Stimulated activated CD4-positive, alpha-beta T cell treated with anti-CD3 and anti-CD28 coated beads, Interleukin-4, amount 100 ng/mL, for 24 hours (primary cell): ENCODE measurements around the gene SHLD1.

Source experiments
- DNase-seq: peaks from one replicate; pipeline ENCODE4 v3.0.0-alpha.2; 2020

The SHLD1 gene

GRCh38 chr20:5862703-5863039, 112.5 kb downstream of the SHLD1 start:
- no peak for DNase-seq

DNA sequence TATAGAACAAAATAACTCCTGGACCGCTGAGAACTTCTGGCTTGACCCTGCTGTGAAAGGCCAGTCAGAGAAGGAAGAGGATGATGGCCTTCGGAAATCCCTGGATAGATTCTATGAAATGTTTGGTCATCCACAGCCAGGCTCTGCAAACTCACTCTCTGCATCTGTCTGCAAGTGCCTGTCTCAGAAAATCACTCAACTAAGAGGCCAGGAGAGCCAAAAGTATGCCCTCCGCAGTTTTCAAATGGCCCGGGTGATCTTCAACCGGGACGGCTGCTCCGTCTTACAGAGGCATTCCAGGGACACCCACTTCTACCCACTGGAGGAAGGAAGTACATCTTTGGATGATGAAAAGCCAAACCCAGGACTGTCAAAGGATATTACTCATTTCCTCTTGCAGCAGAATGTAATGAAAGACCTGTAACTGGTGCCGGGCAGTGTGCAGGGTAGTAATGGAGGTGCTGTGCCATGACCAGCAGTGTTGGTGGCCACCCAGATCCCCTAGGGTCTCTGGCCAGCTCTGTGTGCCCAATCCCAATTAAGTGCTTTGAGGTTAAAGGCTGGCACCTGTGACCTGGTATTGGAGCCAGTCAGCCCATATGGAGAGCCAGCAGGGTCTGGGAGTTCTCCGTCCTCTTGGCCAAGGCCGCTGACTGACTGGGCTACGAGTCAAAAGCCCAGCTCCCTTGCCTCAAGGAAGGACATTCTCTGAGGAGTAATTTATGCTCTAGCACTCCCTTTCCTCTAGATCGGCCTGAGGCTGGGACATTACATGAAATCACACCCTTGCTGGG, 113.0 kb downstream of the SHLD1 start:
- DNase-seq, result no peak

DNA sequence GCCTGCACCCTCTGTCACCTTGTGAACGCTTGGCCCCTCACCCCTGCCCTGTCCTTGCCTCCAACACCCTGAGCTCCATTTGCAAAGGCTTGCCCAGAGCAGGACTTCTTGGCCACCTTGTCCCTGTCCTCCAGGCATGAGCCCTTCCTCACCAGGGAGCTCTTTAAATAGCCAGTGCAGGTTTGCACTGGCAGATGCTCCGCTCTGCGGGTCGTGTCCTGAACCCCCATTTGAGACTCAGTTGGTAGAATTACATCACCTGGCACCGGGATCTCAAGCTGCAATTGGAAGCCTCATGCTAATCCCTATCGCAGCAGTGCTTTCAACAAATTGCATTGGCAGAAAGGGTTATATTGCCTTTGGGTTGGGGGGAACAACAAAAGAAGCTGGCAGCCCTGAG, 114.2 kb downstream of the SHLD1 start:
- no peak for DNase-seq

GRCh38 chr20:5864873-5865587, 114.8 kb downstream of the SHLD1 start:
- no peak for DNase-seq

- no peak for DNase-seq
These were observed 115.4 kb downstream of the SHLD1 start for GRCh38 chr20:5865604-5866003.

DNA sequence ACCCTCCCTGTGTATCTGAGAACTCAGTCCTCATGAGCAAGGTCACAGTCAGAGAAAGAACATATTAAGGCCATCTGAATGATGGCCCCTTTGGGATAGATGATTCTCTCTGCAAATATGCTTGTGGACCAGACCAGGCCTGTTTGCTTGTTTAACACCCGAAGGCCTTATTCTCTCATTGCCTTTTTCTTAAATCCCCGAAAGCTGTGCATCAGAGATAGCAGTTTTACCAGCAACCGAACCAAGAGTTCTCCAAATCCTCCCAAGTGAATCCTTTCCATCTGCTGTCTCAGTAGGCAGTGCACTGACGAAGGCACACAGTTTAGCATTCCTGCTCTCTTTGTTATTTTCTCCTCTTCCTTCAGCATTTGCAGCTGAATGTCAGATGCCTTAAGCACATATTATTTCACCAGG, 120.4 kb downstream of the SHLD1 start:
- DNase-seq, result no peak

GRCh38 chr20:5871459-5872410, 121.5 kb downstream of the SHLD1 start:
- DNase-seq, result no peak

DNA sequence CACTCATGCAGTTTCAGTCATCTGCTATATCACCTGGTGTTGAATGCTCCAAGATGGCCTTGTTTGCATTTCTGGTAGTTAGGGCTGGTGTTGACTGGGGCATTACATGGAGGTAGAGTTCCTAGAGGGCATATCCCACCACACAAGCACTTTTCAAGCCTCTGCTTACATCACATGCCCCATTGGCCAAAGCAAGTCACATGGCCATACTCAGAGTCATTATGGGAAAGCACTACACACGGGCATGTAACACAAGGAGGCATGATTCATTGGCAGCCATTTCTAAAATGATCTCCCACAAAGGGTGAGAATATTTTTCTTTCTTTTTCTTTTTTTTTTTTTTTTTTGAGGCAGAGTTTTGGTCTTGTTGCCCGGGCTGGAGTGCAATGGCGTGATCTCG, 126.9 kb downstream of the SHLD1 start:
- DNase-seq, result no peak

DNA sequence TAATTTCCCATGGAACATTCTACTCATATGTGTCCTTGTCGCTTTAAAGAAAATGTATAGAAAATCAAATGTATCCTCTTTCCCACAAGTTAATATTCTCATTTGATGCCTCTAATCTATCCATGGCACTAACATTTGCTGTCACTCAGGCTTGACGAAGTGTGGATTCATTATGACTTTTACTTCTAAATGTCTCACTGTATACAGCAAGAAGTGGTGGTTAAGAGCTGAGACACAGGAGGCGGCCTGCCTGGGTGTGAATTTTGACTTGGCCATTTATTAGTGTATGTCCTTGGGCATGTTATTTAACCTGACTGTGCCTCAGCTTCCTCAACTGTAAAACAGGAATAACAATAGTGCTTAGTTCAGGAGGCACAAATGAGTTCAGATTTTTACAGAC, 130.1 kb downstream of the SHLD1 start:
- DNase-seq, result no peak

- DNase-seq, result no peak
These were observed 131.5 kb downstream of the SHLD1 start for GRCh38 chr20:5881703-5882102.

DNA sequence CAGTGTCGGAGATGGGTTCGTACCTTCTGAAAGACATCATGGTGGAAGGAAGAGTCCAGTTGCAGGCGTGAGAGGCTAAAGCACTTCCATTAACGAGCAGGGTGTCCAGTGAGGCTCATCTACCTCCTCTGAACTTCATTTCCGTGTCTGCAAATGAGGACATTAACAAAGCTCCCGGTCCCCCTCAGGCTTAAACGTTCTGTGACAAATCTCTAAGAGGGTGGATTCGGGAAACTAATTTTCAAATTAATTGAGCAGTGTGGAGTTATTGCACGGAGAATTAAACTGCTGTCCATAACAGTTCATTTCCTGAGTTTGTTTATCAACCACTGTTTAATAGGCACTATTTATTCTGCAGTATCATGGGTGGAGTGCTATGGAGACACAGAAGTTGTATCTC, 132.0 kb downstream of the SHLD1 start:
- DNase-seq, result no peak

DNA sequence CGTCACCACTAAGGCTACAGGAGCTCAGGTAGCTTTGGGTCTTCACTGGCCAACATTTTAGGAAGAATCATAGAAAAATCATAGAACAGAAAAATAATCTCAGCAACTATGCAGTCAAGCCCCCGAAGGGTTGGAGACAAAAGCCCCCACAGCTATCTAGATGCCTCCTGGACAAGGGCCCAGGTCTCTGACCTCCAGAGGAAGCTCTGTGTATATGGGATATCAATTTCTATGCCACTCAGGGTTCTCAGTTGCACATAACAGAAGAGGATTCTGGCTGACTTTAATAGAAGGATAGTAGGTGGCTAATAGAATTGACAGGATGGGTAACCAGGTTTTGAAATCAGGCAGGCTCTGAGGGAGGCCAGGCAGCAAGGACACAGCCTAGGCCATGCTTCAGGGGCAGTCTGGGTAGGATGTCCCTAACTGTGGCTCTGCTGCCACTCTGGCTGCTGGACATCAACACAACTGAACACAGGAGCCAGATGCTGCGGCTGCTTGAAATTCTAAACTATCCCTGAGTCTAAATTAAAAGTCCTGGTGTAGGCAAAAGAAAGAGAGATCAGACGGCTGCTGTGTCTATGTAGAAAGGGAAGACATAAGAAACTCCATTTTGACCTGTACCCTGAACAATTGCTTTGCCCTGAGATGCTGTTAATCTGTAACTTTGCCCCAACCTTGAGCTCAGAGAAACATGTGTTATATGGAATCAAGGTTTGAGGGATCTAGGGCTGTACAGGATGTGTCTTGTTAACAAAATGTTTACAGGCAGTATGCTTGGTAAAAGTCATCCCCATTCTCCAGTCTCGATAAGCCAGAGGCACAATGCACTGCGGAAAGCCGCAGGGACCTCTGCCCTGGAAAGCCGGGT, 134.5 kb downstream of the SHLD1 start:
- DNase-seq, result no peak

GRCh38 chr20:5885866-5886265, 135.7 kb downstream of the SHLD1 start:
- DNase-seq, result no peak

- DNase-seq, result no peak
These were observed 136.6 kb downstream of the SHLD1 start for GRCh38 chr20:5886788-5887187.

DNA sequence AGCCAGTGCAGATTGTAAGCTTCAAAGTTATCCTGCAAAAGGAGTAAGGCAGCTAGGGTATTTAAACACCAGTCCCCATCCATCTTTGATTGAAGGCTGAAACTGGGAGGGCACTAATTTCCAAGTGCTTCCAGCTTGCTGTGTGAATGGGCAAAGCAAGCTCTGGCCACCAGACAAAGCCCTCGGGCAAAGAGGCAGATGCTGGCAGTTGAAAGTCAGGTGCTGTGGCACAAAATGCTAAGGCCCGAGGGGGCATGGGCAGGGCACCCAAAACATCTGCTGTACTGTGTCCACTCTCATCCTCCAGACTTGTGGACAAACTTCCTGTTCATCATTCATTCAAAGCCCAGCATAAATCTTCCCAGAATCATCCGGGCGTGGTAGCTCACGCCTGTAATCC, 137.2 kb downstream of the SHLD1 start:
- no peak for DNase-seq

DNA sequence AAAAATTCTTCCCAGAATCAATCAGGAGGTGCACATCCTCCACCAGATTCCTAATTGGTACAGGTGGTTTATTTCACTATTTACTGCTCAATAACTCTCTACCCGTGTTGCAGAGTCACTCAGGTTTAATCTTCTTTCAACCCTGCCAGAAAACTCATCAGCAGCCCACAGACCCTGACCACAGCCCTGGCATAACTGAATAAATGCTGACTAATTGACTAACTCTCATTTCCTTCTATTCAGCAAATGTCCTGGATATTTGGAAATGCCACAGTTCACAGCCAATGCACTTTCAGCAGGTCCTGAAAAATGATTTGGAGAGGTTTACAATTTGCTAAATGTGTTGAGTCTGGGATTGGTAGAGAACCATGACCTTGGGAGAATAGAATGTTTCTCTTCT, 137.8 kb downstream of the SHLD1 start:
- DNase-seq, result no peak

DNA sequence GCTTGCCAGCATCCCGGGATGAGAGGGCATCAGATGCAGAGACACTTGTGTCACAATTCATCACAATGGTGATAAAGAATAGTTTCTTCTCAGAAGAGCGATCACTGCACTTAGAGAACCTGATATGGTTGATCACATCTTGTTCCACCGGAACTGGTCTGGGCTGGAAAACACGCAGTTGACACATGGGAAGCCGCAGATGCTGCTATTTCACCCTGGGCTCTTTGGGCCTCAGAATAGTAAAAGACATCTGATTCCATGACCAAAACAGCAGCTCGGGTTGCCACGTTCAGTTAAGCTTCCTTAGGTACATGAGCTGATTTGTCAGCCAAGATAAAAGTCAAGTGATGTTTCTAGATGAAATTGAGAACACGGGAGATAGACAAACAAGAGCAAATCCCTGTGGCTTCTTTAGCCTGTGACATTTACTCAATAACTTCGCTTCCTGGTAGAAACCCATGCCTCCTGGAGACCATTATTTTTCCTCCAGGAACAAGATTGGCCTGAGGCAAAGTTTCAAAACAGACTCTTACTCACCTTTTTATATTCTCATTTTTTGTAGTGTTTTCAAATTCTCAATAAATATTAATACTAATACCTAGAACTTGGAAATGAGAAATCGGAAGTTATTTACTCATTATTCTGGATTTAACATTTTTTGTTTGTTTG, 140.7 kb downstream of the SHLD1 start:
- no peak for DNase-seq

DNA sequence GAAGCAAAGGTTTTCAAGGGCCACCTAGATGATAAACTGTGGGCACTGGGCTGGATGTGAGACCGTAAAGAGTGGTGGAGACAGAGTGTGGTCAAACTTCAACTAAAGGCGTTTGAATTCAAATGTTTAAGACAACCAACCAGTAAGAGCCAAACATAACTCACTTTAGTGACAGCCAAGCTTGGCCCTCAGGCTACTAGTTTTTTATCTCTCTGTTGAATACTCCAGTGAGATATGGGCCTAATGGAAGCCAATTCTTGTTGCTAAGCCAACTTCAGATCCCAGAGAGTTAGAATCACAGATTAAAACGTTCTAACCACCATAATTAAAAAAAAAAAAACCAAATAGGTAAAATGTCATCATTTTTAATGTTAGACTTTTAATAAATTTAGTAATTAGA, 142.9 kb downstream of the SHLD1 start:
- DNase-seq, result no peak

DNA sequence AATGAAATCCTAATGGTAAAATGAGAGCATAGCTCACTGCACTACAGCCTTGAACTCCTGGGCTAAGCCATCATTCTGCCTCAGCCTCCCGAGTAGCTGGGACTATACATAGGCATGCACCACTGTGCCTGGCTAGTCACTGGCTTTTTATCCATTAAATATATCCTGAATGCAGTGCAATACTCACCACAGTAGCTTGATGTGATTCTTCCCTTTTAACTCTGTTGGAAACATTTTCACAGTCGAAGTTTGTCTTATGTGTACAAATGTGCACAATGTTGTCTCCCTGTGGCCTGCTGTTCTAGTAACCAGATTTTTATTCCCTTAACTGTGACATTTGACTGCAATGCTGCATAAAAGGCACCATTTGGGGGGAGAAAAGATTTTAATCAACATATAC, 143.4 kb downstream of the SHLD1 start:
- no peak for DNase-seq

DNA sequence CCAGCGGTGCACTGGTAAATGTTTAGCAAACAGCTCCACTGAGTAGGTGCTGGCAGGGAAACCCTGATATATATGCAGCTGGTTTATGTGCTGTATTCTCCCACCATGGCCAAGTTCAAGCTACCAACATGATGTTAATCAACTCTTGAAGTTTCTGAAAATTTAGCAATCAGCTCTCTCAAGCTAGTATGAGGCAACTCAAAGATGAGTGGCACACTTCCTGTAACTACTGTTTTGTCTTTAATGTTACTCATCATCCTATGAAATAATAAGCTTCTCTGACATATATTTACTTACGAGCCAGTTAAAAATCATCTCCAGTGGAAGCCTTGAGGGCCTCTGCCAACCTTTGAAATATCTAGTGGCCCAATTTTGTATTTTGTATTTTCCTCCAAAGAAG, 145.4 kb downstream of the SHLD1 start:
- no peak for DNase-seq

DNA sequence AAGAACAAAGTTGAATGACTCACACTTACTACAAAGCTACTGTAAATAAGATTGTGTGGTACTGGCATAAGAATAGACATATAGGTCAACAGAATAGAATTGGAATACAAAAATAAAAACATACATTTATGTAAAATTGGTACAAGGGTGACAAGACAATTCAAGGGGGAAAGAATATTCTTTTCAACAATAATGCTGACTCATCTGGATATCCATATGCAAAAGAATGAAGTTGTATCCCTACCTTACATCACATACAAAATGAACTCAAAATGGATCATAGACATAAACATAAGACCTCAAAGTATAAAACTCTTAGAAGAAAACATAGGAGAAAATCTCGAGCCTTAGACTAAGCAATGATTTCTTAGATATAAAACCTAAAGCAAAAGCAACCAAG, 149.2 kb downstream of the SHLD1 start:
- DNase-seq, result no peak

GRCh38 chr20:5900908-5901307, 150.7 kb downstream of the SHLD1 start:
- DNase-seq, result no peak
